HepG2 (cell line): Measurements from ENCODE around the gene EIF4A3. TPM values are rescaled to one million over a fixed set of nuclear protein-coding genes. Genes with fewer than 3 reads are reported as not detected.
A peak's percentile ranks its signal among the peaks of the same experiment; 100 is the strongest.

ENCODE experiments used
- CHD4 ChIP-seq: fragments of 200-600 bp; sonication (generic); IDR thresholded peaks from 2 replicates; pipeline ENCODE4 v1.7.0; 2017; ENCODE audit warnings: mild to moderate bottlenecking, low read length, borderline replicate concordance
- DNMT3B ChIP-seq: conservative IDR thresholded peaks from 2 replicates; pipeline ENCODE4 v1.6.1; 2016; ENCODE audit warnings: missing biosample characterization, control low read depth
- FOXK1 ChIP-seq: sonication (generic); formaldehyde crosslinking; IDR thresholded peaks from 2 replicates; pipeline ENCODE4 v1.4.0; 2020; ENCODE audit warnings: low read depth, missing genetic modification reagents, borderline replicate concordance
- HBP1 ChIP-seq: IDR thresholded peaks from 2 replicates; pipeline ENCODE4 v1.6.1; 2016; ENCODE audit warnings: low read depth, control low read depth
- HOXA7 ChIP-seq: sonication (generic); formaldehyde crosslinking; IDR thresholded peaks from 2 replicates; pipeline ENCODE4 v1.8.1; 2022; ENCODE audit warnings: mild to moderate bottlenecking, missing genetic modification reagents, moderate library complexity
- IKZF4 ChIP-seq: sonication (generic); formaldehyde crosslinking; IDR thresholded peaks from 2 replicates; pipeline ENCODE4 v1.5.1; 2020; ENCODE audit warnings: borderline replicate concordance, mild to moderate bottlenecking, low read depth, missing genetic modification reagents; ENCODE audit errors: not compliant biosample characterization
- NFIC ChIP-seq: IDR thresholded peaks from 2 replicates; pipeline ENCODE4 v1.6.1; 2012; ENCODE audit warnings: mild to moderate bottlenecking, low read length, inconsistent platforms
- NR2F1 ChIP-seq, 2 experiments: fragments of 450-650 bp in 1 of 2; formaldehyde crosslinking in 1 of 2; IDR thresholded peaks; 2 replicates each; pipeline versions ENCODE4 v1.5.0 to v1.6.1; 2016 to 2020; ENCODE audit warnings: mild to moderate bottlenecking in 1 of 2, missing compliant biosample characterization in 1 of 2, missing genetic modification reagents in 1 of 2, moderate library complexity in 1 of 2
- PAX8 ChIP-seq: sonication (generic); formaldehyde crosslinking; IDR thresholded peaks from 2 replicates; pipeline ENCODE4 v1.8.0; 2022; ENCODE audit warnings: mild to moderate bottlenecking, missing genetic modification reagents, borderline replicate concordance
- PBX2 ChIP-seq: IDR thresholded peaks from 2 replicates; pipeline ENCODE4 v1.6.1; 2016; ENCODE audit warnings: control low read depth
- SMARCE1 ChIP-seq: fragments of 450-650 bp; IDR thresholded peaks from 2 replicates; pipeline ENCODE4 v1.6.1; 2017; ENCODE audit warnings: borderline replicate concordance
- TBP ChIP-seq: sonication (generic); formaldehyde crosslinking; IDR thresholded peaks from 2 replicates; pipeline ENCODE4 v1.5.0; 2020; ENCODE audit warnings: missing genetic modification reagents
- TEF ChIP-seq: sonication (generic); formaldehyde crosslinking; IDR thresholded peaks from 2 replicates; pipeline ENCODE4 v1.5.0; 2020; ENCODE audit warnings: missing genetic modification reagents
- ZBTB37 ChIP-seq: sonication (generic); formaldehyde crosslinking; IDR thresholded peaks from 2 replicates; pipeline ENCODE4 v1.4.0; 2020; ENCODE audit warnings: mild to moderate bottlenecking, missing genetic modification reagents
- ZFAT ChIP-seq: sonication (generic); formaldehyde crosslinking; conservative IDR thresholded peaks from 2 replicates; pipeline ENCODE4 v1.8.1; 2023; ENCODE audit warnings: missing genetic modification reagents, inconsistent platforms
- ZFP62 ChIP-seq: sonication (generic); formaldehyde crosslinking; IDR thresholded peaks from 2 replicates; pipeline ENCODE4 v1.4.0; 2020; ENCODE audit warnings: missing genetic modification reagents
- ZMAT5 ChIP-seq: sonication (generic); formaldehyde crosslinking; IDR thresholded peaks from 2 replicates; pipeline ENCODE4 v1.5.0; 2020; ENCODE audit warnings: mild to moderate bottlenecking, low read depth, missing genetic modification reagents, borderline replicate concordance
- ZNF280B ChIP-seq: sonication (generic); formaldehyde crosslinking; IDR thresholded peaks from 2 replicates; pipeline ENCODE4 v1.5.0; 2020; ENCODE audit warnings: missing genetic modification reagents, mild to moderate bottlenecking, borderline replicate concordance
- ZNF3 ChIP-seq: IDR thresholded peaks from 2 replicates; pipeline ENCODE4 v1.7.0; 2017; ENCODE audit warnings: inconsistent platforms
- ZNF329 ChIP-seq: sonication (generic); formaldehyde crosslinking; IDR thresholded peaks from 2 replicates; pipeline ENCODE4 v1.9.0; 2021; ENCODE audit warnings: low read depth, mild to moderate bottlenecking, missing genetic modification reagents
- ZNF431 ChIP-seq: sonication (generic); formaldehyde crosslinking; IDR thresholded peaks from 2 replicates; pipeline ENCODE4 v1.9.0; 2022; ENCODE audit warnings: missing genetic modification reagents, low read depth, mild to moderate bottlenecking, borderline replicate concordance
- ZSCAN30 ChIP-seq: sonication (generic); formaldehyde crosslinking; IDR thresholded peaks from 2 replicates; pipeline ENCODE4 v1.5.0; 2020; ENCODE audit warnings: mild to moderate bottlenecking, missing genetic modification reagents
- polyA plus RNA-seq, 8 experiments: library from polyadenylated mRNA; depleted of rRNA in 3 of 8; stranded (reverse) in 7 of 8; unstranded in 1 of 8; fragments of >200 nt; fragmentation: Illumina TruSeq in 4 of 8; extraction: Trizol in 4 of 8; gene quantifications; 2 replicates each; pipeline versions ENCODE4 v1.2.1 to v1.2.3, GENCODE V29; 2011 to 2016; ENCODE audit warnings: low read depth in 4 of 8, missing spikeins in 1 of 8, mixed read lengths in 1 of 8; ENCODE audit not compliant: insufficient read depth in 1 of 8
- total RNA-seq, 5 experiments: library from RNA; depleted of rRNA; stranded (reverse); fragments of >200 nt; fragmentation: Illumina TruSeq; extraction: Trizol; gene quantifications; 2 replicates each; pipeline ENCODE4 v1.2.3, GENCODE V29; 2016; ENCODE audit warnings: low read depth in 1 of 5

EIF4A3 gene
- total and polyA plus RNA-seq, 2 of the 13 experiments (the other 11 are each of a cell fraction or from before 2014, with no cell fraction given) = 145 to 187 TPM

GRCh38 chr17:80147035-80147822 is at the start of gene EIF4A3 (continued):
- TF ChIP-seq ZFAT (0 out of 2 replicates have a peak, but pooled peaks have one; percentile 38), ZFP62 (CRISPR knock-in tag) (peak; percentile 74; the same call in 1 of the 2 replicates), TBP (0 out of 2 replicates have a peak, but pooled peaks have one; percentile 40), ZMAT5 (CRISPR knock-in tag) (no peak), ZNF3 (0 out of 2 replicates have a peak, but pooled peaks have one; percentile 7), ZNF280B (peak; percentile 62; the same call in 1 of the 2 replicates), PBX2 (CRISPR knock-in tag) (no peak), HBP1 (0 out of 2 replicates have a peak, but pooled peaks have one; percentile 36), SMARCE1 (no peak), NFIC (no peak), ZBTB37 (CRISPR knock-in tag) (no peak), NR2F1 (CRISPR knock-in tag; IDR thresholded peaks at IDR 0.05) (peak in 1 of 2 experiments; percentile 53; a peak in 1 of 4 replicates), HOXA7 (no peak), PAX8 (CRISPR knock-in tag) (0 out of 2 replicates have a peak, but pooled peaks have one; percentile 9), ZSCAN30 (CRISPR knock-in tag) (no peak), ZNF329 (peak; percentile 83; the same call in 1 of the 2 replicates), ZNF431 (CRISPR knock-in tag) (peak; percentile 99; the same call in 1 of the 2 replicates), DNMT3B (CRISPR knock-in tag) (no peak), FOXK1 (CRISPR knock-in tag) (peak; percentile 89; the same call in 1 of the 2 replicates), IKZF4 (peak; percentile 89), TEF (peak; percentile 67; the same call in 1 of the 2 replicates), CHD4 (no peak)
